Skeletal muscle tissue (tissue), 4 donors: ENCODE data around the gene BPHL. TPM values are rescaled to one million over a fixed set of nuclear protein-coding genes. Genes with fewer than 3 reads are reported as not detected.

Experiments
- H3K27ac ChIP-seq: one replicate; pipeline ENCODE4 v1.7.0; 2013; ENCODE audit warnings: mild to moderate bottlenecking, low read depth, low read length, inconsistent platforms
- H3K27me3 ChIP-seq, 3 donors: one replicate each; pipeline ENCODE4 v1.7.0; 2013; ENCODE audit warnings: low read length in 3 of 3; ENCODE audit not compliant: control insufficient read depth in 3 of 3, insufficient read depth in 3 of 3
- H3K36me3 ChIP-seq, 3 donors: one replicate each; pipeline ENCODE4 v1.7.0; 2013; ENCODE audit warnings: low read length in 3 of 3; ENCODE audit not compliant: control insufficient read depth in 3 of 3, insufficient read depth in 3 of 3
- H3K4me1 ChIP-seq, 3 donors: one replicate each; pipeline ENCODE4 v1.7.0; 2013; ENCODE audit warnings: low read length in 3 of 3, mild to moderate bottlenecking in 3 of 3; ENCODE audit not compliant: control insufficient read depth in 3 of 3, insufficient read depth in 3 of 3
- H3K4me3 ChIP-seq, 3 donors: one replicate each; pipeline ENCODE4 v1.7.0; 2013; ENCODE audit warnings: low read length in 3 of 3
- H3K9ac ChIP-seq, 3 donors: one replicate each; pipeline ENCODE4 v1.7.0; 2013; ENCODE audit warnings: low read length in 3 of 3, mild to moderate bottlenecking in 3 of 3, moderate library complexity in 2 of 3, low read depth in 1 of 3
- H3K9me3 ChIP-seq, 3 donors: one replicate each; pipeline ENCODE4 v1.7.0; 2013; ENCODE audit warnings: low read length in 3 of 3; ENCODE audit not compliant: control insufficient read depth in 3 of 3
- total RNA-seq: library from RNA; depleted of rRNA; stranded (reverse); fragments of >200 nt; gene quantifications from one replicate; pipeline ENCODE4 v1.2.3, GENCODE V29; 2014
- donor health status: Osteomylitis.

BPHL gene
- total RNA-seq, 1 donor from 2014 or later: 17.7 TPM

DNA sequence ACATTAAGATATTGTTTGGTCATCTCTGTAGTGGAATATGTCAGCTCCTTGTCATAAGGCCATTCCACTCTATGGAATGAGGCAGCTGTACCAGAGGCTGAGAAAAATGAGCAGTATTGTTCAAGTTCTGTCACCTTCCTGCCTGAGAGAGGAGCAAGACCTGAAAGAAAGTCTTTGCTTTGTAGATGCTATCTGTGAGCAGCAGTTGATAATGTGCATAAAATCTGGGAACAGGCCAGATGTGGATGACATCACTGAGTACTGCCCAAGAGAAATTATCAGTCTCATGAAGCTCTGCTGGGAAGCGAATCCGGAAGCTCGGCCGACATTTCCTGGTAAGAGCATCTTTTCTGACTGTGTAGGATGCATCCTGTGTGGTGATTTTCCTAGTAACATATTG is 33.4 kb upstream of the BPHL start:
- no peak overlapping the region for H3K27ac ChIP-seq
- H3K4me3 ChIP-seq: no peak overlapping the region
- peaks cover 29 to 71% (median 69%) of the 10 kb centered on the region in 3 donors for H3K36me3 ChIP-seq
- no peak overlapping the region for H3K9ac ChIP-seq
- no peaks in the 10 kb centered on the region for H3K27me3 ChIP-seq
- peaks cover 0 to 9% (median 0%) of the 10 kb centered on the region in 3 donors for H3K4me1 ChIP-seq
- H3K9me3 ChIP-seq: no peaks in the 10 kb centered on the region

DNA sequence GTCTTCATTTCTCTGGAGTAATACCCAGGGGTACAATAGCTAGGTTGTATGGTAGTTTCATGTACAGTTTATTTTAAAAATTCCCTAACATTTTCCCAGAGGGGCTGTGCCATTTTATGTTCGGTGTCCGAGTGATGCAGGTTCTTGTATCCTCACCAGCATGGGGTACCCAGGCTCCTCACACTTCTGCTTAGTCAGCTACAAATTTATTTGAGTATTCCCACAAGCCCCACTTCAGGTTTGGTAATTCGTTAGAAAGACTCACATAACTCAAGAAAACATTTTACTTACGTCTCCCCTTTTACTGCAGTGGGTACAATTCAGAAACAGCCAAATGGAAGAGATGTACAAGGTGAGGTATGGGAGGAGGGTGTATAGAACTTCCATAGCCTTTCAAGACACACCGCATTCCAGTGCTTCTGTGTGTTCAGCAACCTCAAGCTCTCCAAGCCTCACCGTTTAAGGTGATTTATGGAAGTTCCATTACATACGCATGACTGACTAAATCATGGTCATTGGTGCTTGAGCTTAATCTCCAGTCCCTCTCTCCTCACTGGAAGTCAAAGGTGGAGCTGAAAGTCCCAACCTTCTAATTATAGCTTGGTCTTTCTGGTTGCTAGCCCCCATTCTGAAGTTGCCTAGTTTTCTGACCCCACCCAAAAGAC is 32.1 kb upstream of the BPHL start:
- H3K9ac ChIP-seq: no peak overlapping the region
- peaks cover 0 to 9% (median 0%) of the 10 kb centered on the region in 3 donors for H3K4me1 ChIP-seq
- no peak overlapping the region for H3K27ac ChIP-seq
- peaks cover 30 to 61% (median 60%) of the 10 kb centered on the region in 3 donors for H3K36me3 ChIP-seq
- H3K4me3 ChIP-seq: no peak overlapping the region
- H3K9me3 ChIP-seq: no peaks in the 10 kb centered on the region
- H3K27me3 ChIP-seq: no peaks in the 10 kb centered on the region

DNA sequence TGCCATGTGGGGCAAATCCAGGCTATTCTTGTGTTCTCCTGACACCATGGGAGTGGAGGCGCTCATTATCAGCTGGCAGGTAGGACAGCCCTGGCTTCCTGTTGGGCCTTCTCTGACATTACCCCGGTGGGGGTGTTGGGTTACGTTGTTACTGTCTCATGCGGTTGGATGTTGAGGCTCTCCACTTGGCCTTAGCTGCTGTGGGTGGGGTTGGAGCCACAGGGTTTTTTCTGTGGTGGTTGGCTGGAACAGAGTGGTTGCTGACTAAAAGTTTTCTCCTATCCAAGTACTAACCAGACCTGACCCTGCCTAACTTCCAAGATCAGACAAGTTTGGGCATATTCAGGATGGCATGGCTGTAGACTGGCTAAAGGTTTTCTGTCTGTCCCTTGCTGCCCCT is 30.1 kb upstream of the BPHL start:
- no peaks in the 10 kb centered on the region for H3K27me3 ChIP-seq
- H3K9me3 ChIP-seq: no peaks in the 10 kb centered on the region
- peak overlapping the region in 1 of 3 donors; percentile 4 for H3K4me3 ChIP-seq
- H3K27ac ChIP-seq: peak overlapping the region; percentile 28
- H3K4me1 ChIP-seq: peaks cover 0 to 9% (median 0%) of the 10 kb centered on the region in 3 donors
- no peak overlapping the region for H3K9ac ChIP-seq
- H3K36me3 ChIP-seq: peaks cover 18 to 47% (median 44%) of the 10 kb centered on the region in 3 donors

DNA sequence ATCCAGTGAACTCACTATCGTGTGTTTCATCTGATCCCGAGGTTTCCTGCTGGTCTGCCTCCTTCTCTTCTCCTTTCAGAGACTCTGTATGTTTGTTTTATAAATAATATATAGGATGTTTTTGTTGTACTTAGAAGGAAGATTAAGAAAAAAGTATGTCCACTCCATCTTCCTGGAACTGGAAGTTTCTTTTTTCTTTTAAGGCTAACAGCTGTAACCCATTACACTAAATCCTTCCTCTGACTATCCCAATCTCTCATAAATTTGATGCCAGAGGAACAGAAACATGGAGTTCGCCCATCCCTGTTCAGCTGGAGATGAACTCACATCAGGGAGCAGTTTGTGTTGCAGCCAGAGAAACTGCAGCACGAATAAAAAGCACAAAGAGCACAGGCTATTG is 29.5 kb upstream of the BPHL start:
- H3K27me3 ChIP-seq: no peaks in the 10 kb centered on the region
- peaks cover 14 to 44% (median 40%) of the 10 kb centered on the region in 3 donors for H3K36me3 ChIP-seq
- no peaks in the 10 kb centered on the region for H3K9me3 ChIP-seq
- peak overlapping the region in 1 of 3 donors; percentile 4 for H3K4me3 ChIP-seq
- H3K9ac ChIP-seq: no peak overlapping the region
- peak overlapping the region; percentile 28 for H3K27ac ChIP-seq
- H3K4me1 ChIP-seq: peaks cover 0 to 9% (median 0%) of the 10 kb centered on the region in 3 donors

DNA sequence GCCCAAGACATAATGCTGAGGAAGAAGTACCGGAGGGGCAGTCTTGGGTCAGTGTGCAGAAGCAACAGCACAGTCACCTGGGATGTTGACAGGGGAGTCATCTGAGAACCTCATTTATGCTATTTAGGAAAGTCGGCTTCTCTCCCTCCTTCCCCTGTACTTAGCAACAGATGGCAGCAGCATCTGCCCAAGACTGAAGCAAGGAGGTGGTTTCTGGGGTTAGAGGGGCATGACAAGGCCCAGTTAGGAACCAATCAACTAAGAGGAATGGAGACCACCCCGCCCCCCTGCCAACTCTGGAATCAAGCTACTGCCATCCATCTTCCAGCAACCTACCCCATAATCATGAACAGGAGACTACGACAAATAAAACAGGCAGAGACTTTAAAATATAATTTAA is 28.5 kb upstream of the BPHL start:
- Histone ChIP-seq H3K9me3 (no peaks in the 10 kb centered on the region), H3K4me3 (no peak overlapping the region), H3K9ac (no peak overlapping the region), H3K36me3 (peaks cover 13 to 38% (median 34%) of the 10 kb centered on the region in 3 donors), H3K4me1 (peaks cover 0 to 9% (median 0%) of the 10 kb centered on the region in 3 donors), H3K27ac (no peak overlapping the region), H3K27me3 (no peaks in the 10 kb centered on the region)

DNA sequence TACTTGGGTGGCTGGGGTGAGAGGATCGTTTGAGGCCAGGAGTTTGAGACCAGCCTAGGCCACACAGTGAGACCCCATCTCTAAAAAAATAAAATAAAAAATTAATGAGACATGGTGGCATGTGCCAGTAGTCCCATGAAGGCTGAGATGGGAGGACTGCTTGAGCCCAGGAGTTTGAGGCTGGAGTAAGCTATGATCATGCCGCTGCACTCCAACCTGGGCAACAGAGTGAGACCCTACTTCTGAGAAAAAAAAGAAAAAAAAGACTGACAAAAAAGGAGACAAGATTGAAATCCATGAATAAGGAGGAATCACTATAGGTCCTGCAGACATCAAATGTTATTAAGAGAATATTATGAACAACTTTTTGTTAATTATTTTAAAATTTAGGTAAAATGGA is 23.7 kb upstream of the BPHL start:
- Histone ChIP-seq H3K4me1 (no peaks in the 10 kb centered on the region), H3K36me3 (peaks cover 19 to 25% (median 20%) of the 10 kb centered on the region in 3 donors), H3K27ac (no peak overlapping the region), H3K9ac (no peak overlapping the region), H3K9me3 (no peaks in the 10 kb centered on the region), H3K27me3 (no peaks in the 10 kb centered on the region), H3K4me3 (no peak overlapping the region)

DNA sequence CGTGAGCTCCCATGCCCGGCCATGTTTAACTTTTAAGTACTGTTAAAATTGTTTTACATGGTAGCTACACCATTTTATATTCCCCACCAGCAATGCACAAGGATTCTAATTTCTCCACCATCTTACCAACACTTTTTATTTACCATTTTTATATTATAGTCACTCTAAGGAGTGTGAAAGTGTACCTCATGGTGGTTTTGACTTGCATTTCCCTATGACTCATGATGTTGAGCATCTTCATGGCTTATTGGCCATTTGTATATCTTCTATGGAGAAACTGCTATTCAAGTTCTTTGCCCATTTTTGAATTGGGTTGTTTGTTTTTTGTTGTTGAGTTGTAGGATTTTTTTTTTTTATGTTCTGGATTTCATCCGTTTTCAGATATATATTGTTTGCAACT is 15.6 kb upstream of the BPHL start:
- Histone ChIP-seq H3K27me3 (no peaks in the 10 kb centered on the region), H3K27ac (no peak overlapping the region), H3K4me3 (no peak overlapping the region), H3K4me1 (no peaks in the 10 kb centered on the region), H3K36me3 (peaks cover 29 to 47% (median 47%) of the 10 kb centered on the region in 3 donors), H3K9ac (no peak overlapping the region), H3K9me3 (no peaks in the 10 kb centered on the region)

DNA sequence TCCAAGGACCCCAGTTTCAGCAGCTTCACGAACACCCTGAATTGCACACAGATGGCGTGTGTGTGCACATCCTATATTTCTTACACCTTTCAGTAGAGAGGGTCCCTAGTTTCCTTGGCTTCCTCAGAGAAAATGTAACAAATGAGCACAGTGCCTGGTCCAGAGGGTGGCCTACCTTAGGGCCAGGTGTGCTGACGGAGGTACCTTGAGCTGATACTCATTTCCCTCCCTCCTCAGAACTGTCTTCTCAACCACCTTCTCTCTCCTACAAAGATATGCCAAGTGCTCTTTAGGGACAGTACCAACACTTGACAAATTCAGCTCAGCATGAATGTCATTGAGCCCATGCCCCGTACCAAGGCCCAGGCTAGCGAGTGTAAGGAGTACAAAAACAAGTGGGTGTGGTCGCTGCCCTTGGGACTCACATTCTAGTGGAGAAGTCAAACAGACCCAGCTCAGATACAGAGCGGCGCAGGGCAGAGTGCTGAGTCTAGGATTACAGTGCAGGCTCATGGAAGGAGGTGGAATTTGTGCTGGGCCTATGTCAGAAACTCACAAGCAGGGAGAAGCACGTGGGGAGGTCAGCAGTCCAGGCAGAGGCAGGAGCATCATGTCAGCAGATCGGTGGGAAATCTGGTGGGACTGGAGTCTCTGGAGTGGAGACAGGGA is 9.6 kb upstream of the BPHL start:
- H3K27me3 ChIP-seq: no peaks in the 10 kb centered on the region
- no peak overlapping the region for H3K9ac ChIP-seq
- H3K27ac ChIP-seq: no peak overlapping the region
- no peaks in the 10 kb centered on the region for H3K9me3 ChIP-seq
- H3K4me1 ChIP-seq: no peaks in the 10 kb centered on the region
- peaks cover 38 to 63% (median 58%) of the 10 kb centered on the region in 3 donors for H3K36me3 ChIP-seq
- no peak overlapping the region for H3K4me3 ChIP-seq

DNA sequence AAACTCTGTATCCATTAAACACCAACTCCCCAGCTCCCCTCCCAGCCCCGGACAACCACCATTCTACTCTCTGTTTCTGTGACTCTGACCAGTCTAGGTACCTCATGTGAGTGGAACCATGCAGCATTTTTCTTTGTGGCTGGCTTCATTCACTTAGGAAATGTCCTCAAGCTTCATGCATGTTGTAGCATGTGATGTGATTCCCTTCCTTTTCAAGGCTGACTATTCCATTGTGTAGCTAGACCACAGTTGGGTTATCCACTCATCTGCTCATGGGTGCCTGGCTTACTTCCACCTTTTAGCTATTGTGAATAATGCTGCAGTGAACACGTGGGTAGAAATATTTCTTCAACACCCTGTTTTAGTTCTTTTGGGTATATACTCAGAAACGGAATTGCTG is 8.8 kb upstream of the BPHL start:
- Histone ChIP-seq H3K4me1 (no peaks in the 10 kb centered on the region), H3K9me3 (no peaks in the 10 kb centered on the region), H3K4me3 (no peak overlapping the region), H3K27me3 (no peaks in the 10 kb centered on the region), H3K36me3 (peaks cover 40 to 63% (median 59%) of the 10 kb centered on the region in 3 donors), H3K27ac (no peak overlapping the region), H3K9ac (no peak overlapping the region)

DNA sequence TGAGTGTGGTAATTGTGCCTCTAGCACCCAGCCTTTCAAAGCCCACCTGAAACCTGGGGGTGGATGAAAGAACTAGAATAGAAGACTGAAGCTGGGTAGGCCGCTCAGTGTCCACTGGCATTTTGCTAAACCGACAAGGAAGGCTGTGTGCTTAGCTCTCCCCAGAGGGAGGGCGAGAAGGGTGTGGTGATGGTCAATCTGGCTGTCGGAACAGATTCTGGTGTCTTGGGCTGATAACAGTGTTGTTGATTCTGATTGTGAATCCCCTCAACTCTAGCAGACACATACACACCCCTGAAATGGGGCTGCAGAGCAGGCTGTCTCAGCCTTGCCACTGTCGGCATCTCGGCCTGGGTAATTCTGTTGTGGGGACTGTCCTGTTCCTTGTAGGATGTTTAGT is 4.1 kb upstream of the BPHL start:
- peaks cover 19 to 33% (median 28%) of the 10 kb centered on the region in 3 donors for H3K36me3 ChIP-seq
- H3K4me3 ChIP-seq: no peak overlapping the region
- no peak overlapping the region for H3K27ac ChIP-seq
- no peak overlapping the region for H3K9ac ChIP-seq
- peaks cover 6 to 17% (median 9%) of the 10 kb centered on the region in 3 donors for H3K4me1 ChIP-seq
- H3K27me3 ChIP-seq: no peaks in the 10 kb centered on the region
- no peaks in the 10 kb centered on the region for H3K9me3 ChIP-seq
